ENCODE measurements around the gene VPS72. TPM values are rescaled to one million over a fixed set of nuclear protein-coding genes. Genes with fewer than 3 reads are reported as not detected.

VPS72 gene
- total and polyA plus RNA-seq, 2 donors (not counting 3 experiments of a cell fraction or from before 2014, with no cell fraction given): 76.2 to 85.2 TPM

GRCh38 chr1:151171190-151171589 lies 18.8 kb downstream of the VPS72 start:
- FAIRE-seq (no peak), DNase-seq (ENCODE audit: low read depth, low spot score) (no peak)
- Histone ChIP-seq H3K27ac (ENCODE audit: insufficient read depth, low read depth, low read length) (no peak overlapping the region), H3K36me3 (ENCODE audit: control insufficient read depth in 2 of 2, extremely low read depth in 1 of 2, insufficient read depth in 2 of 2, low read length in 2 of 2) (peaks cover 2 to 23% of the 10 kb centered on the region in 2 experiments), H3K9me1 (replicated peaks; ENCODE audit: control insufficient read depth, extremely low read depth, insufficient read depth, low read length) (no peaks in the 10 kb centered on the region), H2AFZ (ENCODE audit: low read depth, low read length) (no peak overlapping the region), H3K9me3 (replicated peaks; ENCODE audit: control insufficient read depth, insufficient read depth, low read length) (no peaks in the 10 kb centered on the region), H3K27me3 (ENCODE audit: control insufficient read depth in 2 of 2, insufficient read depth in 2 of 2, low read length in 2 of 2) (no peaks in the 10 kb centered on the region), H3K4me2 (ENCODE audit: insufficient read depth, low read length) (no peak overlapping the region), H4K20me1 (replicated peaks; ENCODE audit: control insufficient read depth, extremely low read depth, insufficient read depth, low read length) (no peaks in the 10 kb centered on the region), H3K79me2 (ENCODE audit: control insufficient read depth, insufficient read depth, low read length) (peaks cover 11% of the 10 kb centered on the region), H3K9ac (replicated peaks; ENCODE audit: extremely low read depth, insufficient read depth, low read length) (no peak overlapping the region), H3K4me1 (ENCODE audit: control insufficient read depth, extremely low read depth, insufficient read depth, low read length) (peaks cover 8% of the 10 kb centered on the region), H3K4me3 (replicated peaks in 1 of 3; ENCODE audit: insufficient read depth in 1 of 3, low read depth in 1 of 3, low read length in 3 of 3) (no peak overlapping the region)
- TF ChIP-seq POLR2AphosphoS5 (IDR thresholded peaks at IDR 0.05; ENCODE audit: insufficient read depth, low read depth, low read length): peak; percentile 24
- TF ChIP-seq MYC (IDR thresholded peaks at IDR 0.05; ENCODE audit: low read depth, low read length): no peak
- TF ChIP-seq EZH2 (IDR thresholded peaks at IDR 0.05; ENCODE audit: borderline replicate concordance, low read depth, low read length, severe bottlenecking): no peak
- TF ChIP-seq, protein P1, sequence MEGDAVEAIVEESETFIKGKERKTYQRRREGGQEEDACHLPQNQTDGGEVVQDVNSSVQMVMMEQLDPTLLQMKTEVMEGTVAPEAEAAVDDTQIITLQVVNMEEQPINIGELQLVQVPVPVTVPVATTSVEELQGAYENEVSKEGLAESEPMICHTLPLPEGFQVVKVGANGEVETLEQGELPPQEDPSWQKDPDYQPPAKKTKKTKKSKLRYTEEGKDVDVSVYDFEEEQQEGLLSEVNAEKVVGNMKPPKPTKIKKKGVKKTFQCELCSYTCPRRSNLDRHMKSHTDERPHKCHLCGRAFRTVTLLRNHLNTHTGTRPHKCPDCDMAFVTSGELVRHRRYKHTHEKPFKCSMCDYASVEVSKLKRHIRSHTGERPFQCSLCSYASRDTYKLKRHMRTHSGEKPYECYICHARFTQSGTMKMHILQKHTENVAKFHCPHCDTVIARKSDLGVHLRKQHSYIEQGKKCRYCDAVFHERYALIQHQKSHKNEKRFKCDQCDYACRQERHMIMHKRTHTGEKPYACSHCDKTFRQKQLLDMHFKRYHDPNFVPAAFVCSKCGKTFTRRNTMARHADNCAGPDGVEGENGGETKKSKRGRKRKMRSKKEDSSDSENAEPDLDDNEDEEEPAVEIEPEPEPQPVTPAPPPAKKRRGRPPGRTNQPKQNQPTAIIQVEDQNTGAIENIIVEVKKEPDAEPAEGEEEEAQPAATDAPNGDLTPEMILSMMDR (IDR thresholded peaks at IDR 0.05; ENCODE audit: extremely low read depth in 1 of 2, insufficient read depth in 1 of 2, low read depth in 1 of 2, low read length in 2 of 2): no peak
- TF ChIP-seq FOS (IDR thresholded peaks at IDR 0.05; ENCODE audit: borderline replicate concordance, insufficient read depth, low read length): no peak
- ChIA-PET CTCF (interaction anchor here (0.9 to 1.4 kb wide), 4 partner anchors 19 to 88 kb away, joined by 3 to 6 read pairs (median 3); partner anchors contain the start of gene VPS72), POLR2A (interaction anchor here (0.5 to 0.7 kb wide), 2 partner anchors 16 to 66 kb away, joined by 3 to 5 read pairs; no protein-coding TSS in a partner anchor)
- BruUV-seq (replicated peaks): no TSS peak
- intact Hi-C loops (cut with micrococcal nuclease) (no loop called here), dilution Hi-C loops (cut with MboI; ENCODE audit: extremely low pct_ligation_motif_present, low sequenced_read_pairs) (no loop called here)
